ENCODE results near the gene TRIML2. TPM values are rescaled to one million over a fixed set of nuclear protein-coding genes. Genes with fewer than 3 reads are reported as not detected.
"Not testable (repeated sequence)": the region's sequence is repeated elsewhere in the genome, so short reads cannot be mapped to it uniquely, and the experiment has no call there.

TRIML2 gene
- total RNA-seq, 1 donor from 2014 or later: 0.07 TPM

DNA sequence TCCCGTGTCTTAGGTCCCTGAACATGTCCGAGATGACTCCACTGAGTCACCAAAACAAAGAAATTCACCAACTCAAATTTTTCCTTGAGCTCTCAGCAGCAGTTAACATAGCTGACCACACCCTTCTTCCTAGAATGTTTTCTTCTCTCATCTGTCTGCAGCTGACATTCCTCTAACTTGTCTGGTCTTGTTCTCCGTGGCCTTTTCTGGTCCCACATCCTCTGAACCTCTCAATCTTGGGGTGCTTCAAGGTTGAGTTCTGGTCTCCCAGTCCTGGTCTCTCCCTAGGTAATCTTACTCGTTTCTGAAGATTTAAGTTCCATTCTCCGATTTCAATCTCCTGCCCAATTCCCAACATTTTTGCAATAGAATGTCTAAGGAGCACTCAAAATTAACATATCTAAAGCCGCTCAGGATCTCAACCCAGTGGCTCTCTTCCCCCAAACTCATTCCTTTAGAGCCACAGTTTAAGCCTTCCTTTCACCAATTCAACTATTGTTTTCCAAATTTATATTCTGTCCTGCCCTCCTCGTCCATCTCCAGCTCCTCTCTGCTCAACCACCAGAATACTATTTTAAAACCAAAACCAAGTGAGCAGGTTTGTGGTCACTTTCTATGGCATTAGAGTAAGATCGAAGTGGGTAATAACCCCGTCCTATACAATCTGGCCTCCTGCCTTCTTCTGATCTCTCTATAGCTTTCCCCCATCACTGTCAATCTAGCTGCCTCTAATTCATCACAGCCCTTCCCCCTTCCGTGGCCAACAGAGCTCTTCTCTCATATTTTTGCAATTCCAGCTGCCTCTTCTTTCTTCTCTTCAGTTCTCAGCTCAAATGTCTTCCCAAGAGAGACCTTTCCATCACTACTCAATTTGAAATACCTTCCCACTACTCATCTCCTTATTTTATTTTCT, 1.2 kb downstream of the TRIML2 start:
- no peak for DNase-seq (ENCODE audit: low read depth, low spot score)

DNA sequence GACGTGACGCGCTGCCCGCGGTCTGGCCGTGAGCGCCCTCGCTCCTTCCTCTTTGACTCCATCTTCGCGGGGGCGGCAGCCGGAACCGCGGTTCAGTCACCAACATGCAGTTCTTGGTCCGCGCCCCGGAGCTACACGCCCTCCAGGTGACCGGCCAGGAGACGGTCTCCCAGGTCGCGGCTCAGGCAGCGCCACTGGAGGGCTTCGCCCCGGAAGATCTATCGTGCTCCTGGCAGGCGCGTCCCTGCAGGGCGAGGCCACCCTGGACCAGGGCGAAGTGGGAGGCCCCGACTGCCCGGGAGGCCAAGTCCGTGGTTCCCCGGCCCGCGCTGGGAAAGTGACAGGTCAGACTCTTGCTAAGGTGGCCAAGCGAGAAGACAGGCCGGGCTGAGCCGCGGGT, 2.9 kb downstream of the TRIML2 start:
- no peak for DNase-seq (ENCODE audit: low read depth, low spot score)

DNA sequence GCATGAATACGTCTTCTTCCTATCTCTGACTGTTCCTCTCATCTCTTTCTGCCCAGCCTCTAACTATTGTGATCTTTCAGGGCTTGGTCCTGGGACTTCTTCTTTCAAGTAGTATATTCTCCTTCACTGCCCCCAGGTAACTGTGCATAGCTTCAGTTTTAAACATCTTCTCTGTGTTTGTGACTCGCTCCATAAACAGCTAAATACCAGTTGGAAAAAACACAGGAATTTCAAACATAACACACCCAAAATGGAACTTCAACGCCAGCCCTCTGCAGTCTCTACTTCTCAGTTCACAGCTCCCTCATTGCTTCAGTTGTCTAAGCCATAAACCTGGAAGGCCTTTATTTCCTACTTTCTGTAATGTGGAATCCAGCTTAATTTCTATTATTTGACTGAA, 16.6 kb downstream of the TRIML2 start:
- DNase-seq (ENCODE audit: low read depth, low spot score): no peak

DNA sequence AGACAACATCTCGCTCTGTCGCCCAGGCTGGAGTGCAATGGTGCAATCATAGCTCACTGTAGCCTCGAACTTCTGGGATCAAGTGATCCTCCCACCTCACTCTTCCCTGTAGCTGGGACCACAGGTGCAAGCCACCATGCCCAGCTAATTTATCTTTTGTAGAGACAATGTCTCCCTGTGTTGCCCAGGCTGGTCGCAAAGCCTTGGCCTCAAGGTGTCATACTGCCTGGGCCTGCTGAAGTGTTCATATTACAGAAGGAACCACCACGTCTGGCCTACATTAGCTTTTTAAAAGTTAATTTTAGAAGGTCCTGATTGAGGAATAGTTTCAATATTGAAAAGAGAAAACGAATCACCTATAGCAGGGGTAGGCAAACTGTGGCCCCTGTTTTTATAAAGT, 22.5 kb downstream of the TRIML2 start:
- DNase-seq (ENCODE audit: low read depth, low spot score): no peak

DNA sequence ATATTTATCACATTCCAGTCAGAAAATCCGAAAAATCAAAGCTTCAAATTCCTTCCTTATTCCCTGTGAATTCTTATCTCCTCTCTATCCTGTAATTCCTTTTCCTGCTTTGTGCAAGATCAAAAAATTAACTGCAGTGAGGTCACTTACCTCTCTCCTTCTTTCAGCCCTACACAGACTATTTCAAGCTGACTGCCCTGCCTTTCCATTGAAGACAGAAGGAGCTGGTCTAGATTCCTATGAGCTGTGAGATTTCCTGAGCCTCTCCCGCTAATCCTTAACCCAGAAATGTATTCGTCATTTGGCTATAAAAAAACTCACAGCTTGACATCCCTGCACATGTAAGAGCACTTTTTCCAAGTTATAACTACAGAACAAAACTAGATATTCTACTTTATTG, 26.6 kb downstream of the TRIML2 start:
- DNase-seq (ENCODE audit: low read depth, low spot score): no peak

DNA sequence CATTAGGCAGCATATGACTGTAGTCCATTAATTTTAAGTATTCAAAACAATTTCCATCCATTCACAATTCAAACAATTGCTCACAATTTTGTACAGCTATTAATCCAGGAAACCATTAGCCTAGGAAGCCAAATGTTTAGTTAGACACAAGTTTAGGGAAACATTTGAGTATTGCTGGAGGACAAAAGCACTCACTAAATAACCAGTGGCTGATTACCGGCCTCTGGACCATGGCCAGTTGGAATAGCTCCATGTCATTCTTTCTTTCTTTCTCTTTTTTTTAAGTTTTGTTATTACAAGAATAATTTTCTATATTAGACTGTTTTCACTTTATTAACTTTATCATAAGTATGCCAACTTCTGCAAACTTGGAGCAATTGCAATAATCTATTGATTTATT, 31.3 kb downstream of the TRIML2 start:
- no peak for DNase-seq (ENCODE audit: low read depth, low spot score)

DNA sequence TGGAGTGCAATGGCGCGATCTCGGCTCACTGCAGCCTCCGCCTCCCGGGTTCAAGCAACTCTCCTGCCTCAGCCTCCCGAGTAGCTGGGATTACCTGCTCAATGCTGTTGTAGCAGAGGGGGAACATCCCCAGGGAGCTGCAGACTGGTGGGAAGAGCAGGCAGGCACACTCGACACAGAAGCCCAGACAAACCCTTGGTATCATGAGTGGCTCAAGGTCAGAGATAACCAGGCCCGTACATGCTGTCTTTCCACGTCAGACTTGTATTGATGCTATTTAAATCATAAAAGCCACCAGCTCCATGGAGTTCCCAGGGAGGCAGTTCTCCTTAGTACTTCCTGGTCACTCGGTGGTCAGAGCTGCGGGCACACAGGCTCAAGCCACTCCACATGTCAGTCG, 33.2 kb downstream of the TRIML2 start:
- DNase-seq (ENCODE audit: low read depth, low spot score): no peak

DNA sequence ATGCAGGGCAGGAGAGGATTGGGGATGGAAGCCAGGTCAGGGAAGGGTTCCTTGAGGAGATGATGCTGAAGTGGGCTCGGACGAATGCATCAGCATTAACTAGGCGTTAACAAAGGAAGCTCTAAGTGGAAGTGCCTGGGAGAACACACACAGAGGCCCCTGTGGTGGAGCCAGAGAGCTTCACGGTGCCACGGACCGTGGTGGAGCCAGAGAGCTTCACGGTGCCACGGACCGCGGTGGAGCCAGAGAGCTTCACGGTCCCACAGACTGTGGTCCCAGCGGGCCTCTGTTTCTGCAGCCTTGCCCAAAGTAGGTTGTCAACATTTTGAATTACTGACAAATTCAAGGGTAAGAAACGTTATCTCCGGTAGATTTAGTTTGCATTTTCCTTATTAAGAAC, 48.3 kb downstream of the TRIML2 start:
- DNase-seq (ENCODE audit: low read depth, low spot score): no peak

DNA sequence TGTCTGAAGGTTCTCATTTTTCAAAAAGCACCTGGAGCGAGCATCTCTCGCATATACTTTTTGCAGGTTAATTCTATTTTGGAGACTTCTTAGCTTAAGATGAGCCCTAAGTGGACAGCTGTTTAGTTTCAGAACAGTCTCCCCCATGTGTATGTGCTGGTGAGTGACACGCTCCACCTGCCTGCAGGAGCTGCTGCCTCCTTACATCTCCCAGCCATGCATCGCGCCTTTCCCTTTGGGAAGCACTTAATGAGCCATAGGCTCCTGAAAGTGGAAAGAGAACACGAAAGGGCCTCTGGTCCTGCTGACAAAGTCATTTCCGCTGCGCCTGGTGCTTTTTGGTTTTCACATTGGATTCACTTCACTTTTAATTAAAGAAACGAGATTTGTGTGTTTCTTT, 56.1 kb downstream of the TRIML2 start:
- DNase-seq (ENCODE audit: low read depth, low spot score): no peak

DNA sequence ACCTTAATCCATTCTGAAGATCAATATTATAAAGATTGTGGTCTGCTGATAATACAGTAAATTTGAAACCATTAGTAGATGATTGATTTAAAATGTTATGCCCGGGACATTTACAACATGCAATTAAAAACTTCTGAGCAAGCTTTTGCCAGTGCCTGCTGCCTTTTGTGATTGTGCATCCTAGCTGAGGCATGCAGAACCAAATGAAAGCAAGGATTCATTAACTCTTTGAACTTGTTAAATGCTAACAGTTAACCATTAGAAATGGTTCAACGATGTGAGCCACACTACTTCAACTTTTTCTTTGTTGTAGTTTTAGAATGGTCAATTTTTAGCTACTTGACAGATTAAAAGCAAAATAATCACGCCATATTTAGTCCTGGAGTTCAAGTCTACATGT, 62.7 kb downstream of the TRIML2 start:
- DNase-seq (ENCODE audit: low read depth, low spot score): no peak

DNA sequence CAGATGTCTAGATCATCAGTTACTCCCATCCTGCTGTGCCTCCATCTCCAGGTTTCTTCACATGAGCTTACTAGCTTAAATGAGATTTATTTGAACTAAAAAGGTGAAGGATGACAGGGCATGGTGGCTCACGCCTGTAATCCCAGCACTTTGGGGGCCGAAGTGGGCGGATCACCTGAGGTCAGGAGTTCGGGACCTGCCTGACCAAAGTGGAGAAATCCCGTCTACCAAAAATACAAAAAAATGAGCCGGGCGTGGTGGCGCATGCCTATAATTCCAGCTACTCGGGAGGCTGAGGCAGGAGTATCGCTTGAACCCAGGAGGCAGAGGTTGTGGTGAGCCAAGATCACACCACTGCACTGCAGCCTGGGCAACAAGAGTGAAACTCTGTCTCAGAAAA, 63.9 kb downstream of the TRIML2 start:
- not testable (repeated sequence) for DNase-seq (ENCODE audit: low read depth, low spot score)

DNA sequence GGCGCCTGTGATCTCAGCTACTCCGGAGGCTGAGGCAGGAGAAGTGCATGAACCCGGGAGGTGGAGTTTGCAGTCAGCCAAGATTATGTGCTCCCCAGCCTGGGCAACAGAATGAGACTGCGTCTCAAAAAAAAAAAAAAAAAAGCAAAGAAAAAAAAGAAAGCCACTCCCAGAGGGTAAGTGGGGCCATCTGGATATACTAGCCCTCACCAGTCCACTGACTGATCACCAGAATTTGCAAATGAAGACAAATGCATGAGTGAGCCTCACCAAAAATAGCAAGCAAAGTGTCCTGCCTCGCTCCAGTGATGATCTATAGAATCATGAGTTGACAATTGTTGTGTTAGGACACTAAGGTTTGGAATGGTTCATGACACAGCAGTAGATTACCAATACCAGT, 66.2 kb downstream of the TRIML2 start:
- DNase-seq (ENCODE audit: low read depth, low spot score): no peak

DNA sequence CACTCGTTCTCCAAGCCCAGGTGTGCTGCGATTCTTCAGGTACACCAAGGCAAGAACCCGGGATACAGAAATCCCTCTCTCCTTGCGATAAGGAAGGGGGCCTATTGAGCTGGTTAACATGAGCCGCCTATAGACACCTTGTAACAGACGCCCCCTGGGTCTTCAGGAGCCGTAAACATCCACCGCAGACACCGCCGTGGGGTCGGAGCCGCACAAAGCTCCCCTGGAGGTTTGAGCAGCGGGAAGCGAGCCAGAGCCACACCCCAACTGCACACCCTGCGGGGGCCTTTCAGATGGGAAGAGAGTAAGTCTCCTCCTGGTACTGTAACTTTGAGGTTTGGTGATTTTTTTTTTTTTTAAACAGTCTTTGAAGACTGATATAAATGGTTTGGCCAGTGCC, 67.2 kb downstream of the TRIML2 start:
- no peak for DNase-seq (ENCODE audit: low read depth, low spot score)

DNA sequence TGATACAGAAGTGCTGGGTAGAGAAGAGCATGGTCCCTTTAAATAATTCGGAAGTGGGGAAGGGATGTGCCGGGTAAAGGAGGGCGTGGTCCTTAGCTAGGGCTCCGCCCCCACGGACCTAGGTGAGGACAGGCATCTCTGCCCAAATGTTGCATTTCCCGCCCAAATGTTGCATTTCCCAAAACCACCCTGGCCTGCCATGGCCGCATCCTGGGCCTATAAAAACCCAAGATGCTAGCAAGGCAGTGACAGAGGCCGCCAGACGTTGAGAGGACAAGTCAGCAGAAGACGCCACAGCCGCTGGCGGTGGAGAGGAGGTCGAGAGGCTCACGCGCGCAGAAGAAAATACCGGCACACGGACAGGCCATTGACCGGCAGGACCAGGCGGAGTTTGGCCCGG, 67.7 kb downstream of the TRIML2 start:
- DNase-seq (ENCODE audit: low read depth, low spot score): no peak

Other genes with a start within 250 kb of the TRIML2 start
- not detected in 2 replicates for gene ZFP42, start 113.8 kb downstream of the TRIML2 start, total RNA-seq
- not detected in 2 replicates for gene TRIML1, start 29.8 kb upstream of the TRIML2 start, total RNA-seq

All from pulmonary artery endothelial cell (primary cell).